ENCODE data around the gene CDH2. TPM values are rescaled to one million over a fixed set of nuclear protein-coding genes. Genes with fewer than 3 reads are reported as not detected.

Gene CDH2
- polyA plus RNA-seq, 12 donors: 3.0 to 8.3 (median 5.7) TPM; not detected in 1

DNA sequence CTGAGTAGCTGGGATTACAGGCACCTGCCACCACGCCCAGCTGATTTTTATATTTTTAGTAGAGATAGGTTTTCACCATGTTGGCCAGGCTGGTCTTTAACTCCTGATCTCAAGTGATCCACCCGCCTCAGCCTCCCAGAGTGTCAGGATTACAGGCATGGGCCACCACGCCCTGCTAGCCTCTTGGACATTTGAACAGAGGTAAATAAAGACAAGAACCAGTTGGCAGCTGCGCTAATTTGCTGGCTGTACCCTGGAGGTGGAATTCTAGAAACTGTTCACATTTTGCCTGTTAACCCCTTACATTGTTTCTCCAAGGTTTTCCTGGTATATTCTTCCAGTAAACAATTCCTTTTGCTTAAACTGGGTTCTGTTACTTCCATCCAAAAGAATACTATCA is 132.9 kb downstream of the CDH2 start:
- DNase-seq: no peak

GRCh38 chr18:28043631-28044030 is 133.3 kb downstream of the CDH2 start:
- no peak for DNase-seq

DNA sequence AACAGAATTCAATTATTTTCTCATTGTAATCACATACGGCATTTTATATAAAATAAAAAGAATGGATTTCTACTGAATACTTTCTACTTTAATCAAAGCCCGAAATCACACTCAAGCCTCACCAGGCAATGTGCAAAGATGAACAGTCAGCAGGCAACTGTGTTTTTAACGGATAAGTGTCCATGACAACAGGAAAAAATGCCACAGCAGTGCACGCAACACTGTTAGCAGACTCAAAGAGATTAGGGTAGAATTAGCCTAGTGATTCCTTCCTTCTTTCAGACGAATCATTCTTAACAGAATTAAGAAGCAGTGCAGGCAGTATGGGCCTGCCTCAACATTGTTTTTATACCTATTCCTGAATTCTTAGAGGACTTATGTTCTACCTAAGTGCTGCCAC is 135.6 kb downstream of the CDH2 start:
- DNase-seq: no peak

- DNase-seq: no peak
These were observed 136.2 kb downstream of the CDH2 start for GRCh38 chr18:28040716-28041115.

DNA sequence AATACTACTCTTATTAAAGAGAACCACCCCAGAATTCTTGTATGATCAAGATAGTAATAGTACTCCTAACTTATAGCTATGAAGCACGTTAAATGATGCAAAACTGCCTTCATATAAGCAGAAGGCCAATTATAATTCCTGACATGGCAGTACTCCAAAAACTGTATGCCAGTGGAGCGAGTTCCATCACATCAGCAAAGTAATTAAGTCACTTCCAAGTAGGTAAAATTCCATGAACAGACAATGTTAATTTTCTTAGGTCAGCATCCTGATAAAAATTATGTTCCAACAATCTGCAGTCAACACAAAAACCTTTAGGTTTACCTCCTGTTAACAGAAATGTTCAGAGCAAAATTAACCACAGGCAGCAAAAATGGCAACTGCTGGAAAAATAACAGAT is 136.7 kb downstream of the CDH2 start:
- DNase-seq: no peak

DNA sequence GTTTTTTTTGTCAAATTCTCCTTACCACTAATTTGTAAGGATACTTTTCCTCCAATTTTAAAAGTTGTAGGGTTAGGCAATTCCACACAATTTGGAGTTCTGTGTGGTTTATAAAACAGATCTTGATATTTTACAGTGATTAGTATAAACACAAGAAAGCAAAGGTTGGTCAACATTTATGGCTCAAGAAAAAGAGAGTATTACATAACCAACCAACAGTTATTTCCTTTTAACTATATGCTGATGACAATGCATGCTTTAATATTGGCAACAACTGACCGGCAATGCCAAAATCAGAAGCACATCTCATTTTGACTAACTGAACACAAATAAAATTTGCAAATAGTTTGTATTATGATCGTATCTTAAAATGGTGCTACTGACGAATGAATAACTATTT is 137.2 kb downstream of the CDH2 start:
- DNase-seq: no peak

DNA sequence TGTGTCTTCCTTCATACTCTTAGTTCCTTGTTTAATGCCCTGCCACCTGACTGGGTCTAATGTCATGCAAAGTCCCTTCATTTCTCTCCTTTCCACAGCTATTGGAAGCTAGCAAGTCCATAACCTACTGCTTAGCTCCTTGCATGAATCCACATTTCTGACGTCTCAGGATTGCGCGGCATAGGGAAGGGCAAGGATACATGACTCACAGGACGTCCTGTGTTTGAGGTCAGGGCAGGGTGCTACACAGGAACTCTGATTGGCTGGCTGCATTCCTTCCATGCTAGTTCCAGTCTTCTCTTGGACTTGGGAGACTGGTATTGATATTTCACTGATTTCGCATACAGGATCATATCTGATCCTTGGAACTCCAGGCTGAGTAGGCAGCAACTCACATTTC is 137.9 kb downstream of the CDH2 start:
- DNase-seq: no peak

DNA sequence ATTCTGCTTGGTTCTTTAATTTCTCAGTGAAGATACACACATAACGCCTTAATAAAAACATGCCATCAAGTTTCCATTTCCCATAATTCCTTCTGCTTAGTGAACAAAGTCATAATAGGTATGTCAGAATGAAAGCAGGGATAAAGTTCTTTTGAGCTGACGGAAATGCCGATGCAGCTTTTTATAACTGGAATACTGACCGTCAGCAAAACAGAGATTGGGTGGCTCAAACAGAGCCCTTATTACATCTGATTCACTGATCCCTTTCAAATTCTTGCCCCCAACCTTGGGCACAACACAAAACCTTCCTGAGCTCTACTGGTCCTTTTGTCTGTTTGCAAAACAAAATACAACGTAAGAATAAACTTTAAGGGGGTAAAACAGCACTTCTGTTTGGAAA is 140.4 kb downstream of the CDH2 start:
- no peak for DNase-seq

DNA sequence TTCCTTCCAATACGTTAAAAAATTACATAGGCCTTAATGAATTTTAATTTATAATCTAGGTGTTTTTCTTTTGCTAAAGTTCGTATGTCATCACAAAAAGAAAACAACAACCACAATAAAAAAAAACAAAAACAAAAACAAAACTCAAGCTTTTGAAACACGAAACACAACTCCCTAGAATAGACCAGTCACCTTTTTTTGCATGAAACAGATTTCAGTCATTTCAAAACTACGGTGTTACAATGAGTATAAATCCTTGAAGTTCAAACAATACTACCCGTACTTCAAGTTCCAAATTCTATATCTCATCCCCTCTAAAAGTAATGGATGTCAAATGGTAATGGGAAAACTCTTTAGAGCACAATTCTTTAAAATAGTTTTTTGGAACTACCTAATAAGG is 142.4 kb downstream of the CDH2 start:
- DNase-seq: no peak

DNA sequence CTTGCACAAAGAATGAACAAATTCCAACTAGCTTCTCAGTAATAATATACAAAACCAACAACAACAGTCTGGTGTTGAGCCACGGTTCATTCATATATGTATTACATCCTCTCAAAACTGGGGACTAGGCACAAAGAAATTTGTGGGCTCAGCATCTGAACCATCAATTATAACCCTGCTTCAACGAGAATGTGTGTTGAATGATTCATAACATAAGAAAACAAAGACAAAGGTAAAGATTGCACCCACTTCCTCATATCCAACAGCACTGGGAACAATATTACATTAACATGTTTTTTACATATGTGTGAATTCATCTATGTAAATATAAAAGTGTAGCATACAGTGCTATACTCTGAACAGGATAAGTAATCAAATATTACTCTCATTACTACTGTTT is 144.8 kb downstream of the CDH2 start:
- no peak for DNase-seq

- DNase-seq: no peak
These were observed 146.5 kb downstream of the CDH2 start for GRCh38 chr18:28030458-28030857.

GRCh38 chr18:28027755-28028154 is 149.2 kb downstream of the CDH2 start:
- DNase-seq: no peak

DNA sequence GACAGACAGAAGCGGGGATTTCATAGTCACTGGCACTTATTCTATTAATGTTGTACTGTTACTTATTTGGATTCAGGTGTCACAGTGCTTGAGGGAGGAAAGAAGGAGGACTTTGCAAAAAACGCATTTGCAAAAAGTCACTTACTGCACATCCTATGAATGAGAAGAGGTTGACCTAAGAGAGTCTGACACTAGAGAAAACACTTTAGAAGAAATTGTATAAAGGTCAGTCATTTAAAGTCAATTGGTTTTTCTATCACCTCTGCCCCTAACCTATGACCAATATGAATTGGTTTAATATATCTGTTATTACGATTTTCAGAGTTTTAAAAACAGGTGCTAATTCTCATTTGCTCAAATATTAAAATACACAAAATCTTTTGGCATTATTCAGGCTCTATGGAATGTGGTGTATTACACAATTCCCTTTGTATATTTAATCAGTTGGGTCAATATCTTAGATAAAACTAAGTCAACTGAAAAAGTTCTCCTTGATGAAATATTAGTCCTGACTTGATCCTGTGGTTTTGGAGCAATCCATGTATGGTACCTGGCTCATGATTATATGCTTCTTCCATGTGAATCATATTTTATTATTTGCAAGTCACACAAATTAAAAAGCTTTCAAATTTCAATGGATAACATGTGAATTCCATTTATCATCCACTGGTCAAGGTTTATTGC is 157.4 kb downstream of the CDH2 start:
- DNase-seq: no peak

DNA sequence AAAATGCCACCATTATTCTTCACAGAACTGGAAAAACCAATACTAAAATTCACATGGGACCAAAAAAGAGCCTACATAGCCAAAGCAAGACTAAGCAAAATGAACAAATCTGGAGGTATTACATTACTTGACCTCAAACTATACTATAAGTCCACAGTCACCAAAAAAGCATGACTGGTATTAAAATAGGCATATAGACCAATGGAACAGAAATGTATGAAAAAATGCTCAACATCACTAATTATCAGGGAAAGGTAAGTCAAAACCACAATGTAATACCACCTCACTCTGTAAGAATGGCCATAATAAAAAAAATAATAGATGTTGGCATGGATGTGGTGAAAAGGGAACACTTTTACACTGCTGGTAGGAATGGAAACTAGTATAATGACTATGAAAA is 158.6 kb downstream of the CDH2 start:
- DNase-seq: no peak

GRCh38 chr18:28015671-28016070 is 161.3 kb downstream of the CDH2 start:
- no peak for DNase-seq

- DNase-seq: no peak
These were observed 163.9 kb downstream of the CDH2 start for GRCh38 chr18:28013066-28013465.

DNA sequence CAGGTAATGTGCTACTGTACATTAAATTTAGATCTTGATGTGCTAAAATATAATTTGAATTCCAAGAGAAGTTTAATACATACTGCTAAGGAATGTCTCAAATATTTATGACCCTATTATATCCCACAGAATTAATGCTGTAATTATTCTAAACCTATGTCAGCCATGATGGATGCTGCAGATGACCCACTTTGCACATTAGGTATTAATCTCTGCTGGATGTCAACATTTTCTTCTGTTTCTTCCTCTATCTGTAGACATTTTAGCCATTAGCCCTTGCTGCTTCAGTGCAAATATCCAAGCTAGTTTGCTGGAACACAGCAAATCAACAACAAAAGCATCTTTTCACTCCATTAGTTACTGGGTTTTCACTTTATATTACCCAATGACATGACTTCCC is 164.6 kb downstream of the CDH2 start:
- no peak for DNase-seq

- DNase-seq: no peak
These were observed 167.3 kb downstream of the CDH2 start for GRCh38 chr18:28009589-28009988.

GRCh38 chr18:28007841-28008240 is 169.1 kb downstream of the CDH2 start:
- no peak for DNase-seq

DNA sequence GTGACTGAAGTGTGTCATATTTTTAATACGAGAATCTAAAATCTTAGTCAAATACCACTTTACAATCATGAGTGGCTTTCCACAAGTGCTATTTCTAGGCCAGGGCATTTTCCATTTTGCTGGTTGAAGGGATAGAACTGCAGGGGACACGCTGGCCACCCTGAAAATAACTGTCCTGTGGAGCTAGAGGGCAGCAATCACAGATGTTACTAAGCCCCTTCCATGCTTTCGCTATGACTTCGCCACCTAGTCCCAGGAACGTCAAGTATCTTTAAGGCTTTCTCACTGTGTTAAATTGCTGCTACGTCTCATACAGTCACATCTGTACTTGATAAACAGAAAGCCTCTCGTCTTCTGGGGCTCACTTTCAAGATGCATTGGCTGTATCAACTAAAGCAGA is 171.8 kb downstream of the CDH2 start:
- DNase-seq: no peak

DNA sequence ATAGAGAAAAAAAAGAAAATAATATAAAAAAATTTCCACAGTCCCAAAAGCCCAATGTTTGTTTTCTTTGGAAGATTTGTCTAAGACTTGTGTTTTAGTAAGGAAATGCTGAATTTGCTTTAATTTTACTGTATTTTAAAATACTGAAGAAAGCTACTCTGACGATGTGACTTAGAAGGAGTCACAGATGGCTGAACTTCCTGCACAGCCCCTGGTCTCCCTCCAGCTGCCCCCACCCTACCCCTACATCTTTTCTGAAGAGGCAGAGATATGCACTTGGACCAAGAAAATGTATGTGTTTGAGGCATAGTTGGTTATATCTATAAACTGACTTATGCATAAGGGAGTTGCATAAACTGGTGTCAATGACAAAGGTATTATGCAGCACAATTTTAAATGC is 172.3 kb downstream of the CDH2 start:
- DNase-seq: no peak

GRCh38 chr18:28003451-28003850 is 173.5 kb downstream of the CDH2 start:
- DNase-seq: no peak

DNA sequence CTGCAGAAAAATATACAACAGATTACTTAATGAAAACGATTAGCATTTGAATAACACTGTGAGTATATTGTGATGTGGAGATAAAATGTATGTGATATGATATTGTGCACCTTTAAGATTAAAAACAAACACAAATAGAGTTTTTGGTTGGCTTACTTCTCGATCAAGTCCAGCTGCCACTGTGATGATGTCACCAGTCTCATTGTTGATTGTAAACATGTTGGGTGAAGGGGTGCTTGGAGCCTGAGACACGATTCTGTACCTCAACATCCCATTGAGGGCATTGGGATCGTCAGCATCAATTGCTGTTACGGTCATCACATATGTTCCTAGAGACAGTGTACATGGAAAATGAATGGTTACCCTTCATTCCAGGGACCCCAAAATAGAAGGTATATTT is 174.1 kb downstream of the CDH2 start:
- no peak for DNase-seq

GRCh38 chr18:27996801-27997272 is 180.1 kb downstream of the CDH2 start:
- DNase-seq: no peak

All from muscle of arm (tissue), 12 donors.